Smooth muscle cell (in vitro differentiated cells): Measurements from ENCODE around the gene SLC27A6. TPM values are rescaled to one million over a fixed set of nuclear protein-coding genes. Genes with fewer than 3 reads are reported as not detected.
"Not testable (repeated sequence)": the region's sequence is repeated elsewhere in the genome, so short reads cannot be mapped to it uniquely, and the experiment has no call there.

ENCODE experiments used
- DNase-seq: peaks from one replicate; lab custom pipeline; 2025; ENCODE audit not compliant: unreplicated experiment; lab: John Stamatoyannopoulos, UW
- H2AFZ ChIP-seq: fragments of 200-600 bp; sonication (generic); 2 replicates; pipeline ENCODE4 v1.6.0; 2016; ENCODE audit warnings: antibody characterized with exemption, low read depth, mild to moderate bottlenecking
- H3F3A ChIP-seq: fragments of 200-600 bp; sonication (generic); 2 replicates; pipeline ENCODE4 v1.6.0; 2017; ENCODE audit warnings: antibody characterized with exemption, low read depth
- H3K27ac ChIP-seq: fragments of 200-600 bp; sonication (generic); 2 replicates; pipeline ENCODE4 v1.5.1; 2016; ENCODE audit warnings: low read depth, mild to moderate bottlenecking
- H3K27me3 ChIP-seq: fragments of 200-600 bp; sonication (generic); 2 replicates; pipeline ENCODE4 v1.6.1; 2016; ENCODE audit warnings: low read depth, mild to moderate bottlenecking
- H3K36me3 ChIP-seq: fragments of 200-600 bp; sonication (generic); 2 replicates; pipeline ENCODE4 v1.5.1; 2016; ENCODE audit warnings: low read depth
- H3K4me1 ChIP-seq: fragments of 200-600 bp; sonication (generic); 2 replicates; pipeline ENCODE4 v1.5.1; 2016; ENCODE audit warnings: low read depth
- H3K4me2 ChIP-seq: fragments of 200-600 bp; sonication (generic); 2 replicates; pipeline ENCODE4 v1.6.0; 2016; ENCODE audit warnings: mild to moderate bottlenecking
- H3K4me3 ChIP-seq: fragments of 200-600 bp; sonication (generic); 2 replicates; pipeline ENCODE4 v1.5.1; 2016; ENCODE audit warnings: mild to moderate bottlenecking
- H3K79me2 ChIP-seq: fragments of 200-600 bp; sonication (generic); 2 replicates; pipeline ENCODE4 v1.6.0; 2016; ENCODE audit warnings: low read depth, mild to moderate bottlenecking
- H3K9ac ChIP-seq: fragments of 200-600 bp; sonication (generic); 2 replicates; pipeline ENCODE4 v1.6.0; 2016; ENCODE audit warnings: low read depth
- H3K9me3 ChIP-seq: fragments of 200-600 bp; sonication (generic); replicated peaks from 2 replicates; pipeline ENCODE4 v1.5.1; 2016; ENCODE audit warnings: low read depth
- H4K20me1 ChIP-seq: fragments of 200-600 bp; sonication (generic); 2 replicates; pipeline ENCODE4 v1.6.0; 2016; ENCODE audit warnings: low read depth
- WGBS: methylation state at CpG from one replicate; pipeline ENCODE4 v1.1.7; 2016; ENCODE audit warnings: low lambda C conversion rate; 5-methylcytosine and 5-hydroxymethylcytosine counted together
- polyA plus RNA-seq: library from polyadenylated mRNA; unstranded; fragments of >200 nt; fragmentation: Nextera tagmentation; extraction: Ambion mirVana; gene quantifications from 2 replicates; pipeline ENCODE4 v1.2.1, GENCODE V29; 2016
- total RNA-seq: library from RNA; depleted of rRNA; stranded (reverse); fragments of >200 nt; gene quantifications from 2 replicates; pipeline ENCODE4 v1.2.3, GENCODE V29; 2014
- TF ChIP-seq, protein P1 (sequence below): fragments of 200-600 bp; sonication (generic); IDR thresholded peaks from 2 replicates; pipeline ENCODE4 v1.5.1; 2017; ENCODE audit warnings: borderline replicate concordance, mild to moderate bottlenecking, antibody characterized with exemption; ENCODE audit not compliant: insufficient read depth, poor library complexity, severe bottlenecking

SLC27A6 gene
- total and polyA plus RNA-seq, 2 experiments from 2014 or later = 0.49 to 2.4 TPM

DNA sequence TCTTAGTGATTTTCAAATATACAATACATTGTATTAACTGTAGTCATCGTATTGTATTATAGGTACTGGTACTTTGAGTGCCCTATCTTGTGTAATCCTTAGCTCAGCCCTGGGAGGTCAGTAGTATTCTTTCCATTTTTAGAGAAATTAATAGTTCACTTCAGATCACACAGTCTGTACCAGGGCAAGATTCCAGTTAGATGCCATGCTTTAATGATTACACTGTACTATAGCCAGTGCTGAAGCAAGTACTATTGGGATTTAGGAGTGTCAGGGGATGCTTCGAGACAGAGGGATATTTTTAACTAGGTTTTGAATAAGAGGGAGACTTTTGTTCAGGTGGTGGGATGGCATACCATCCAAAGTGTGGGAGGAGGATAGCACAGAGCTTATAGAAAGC is 41.0 kb upstream of the SLC27A6 start:
- no peak overlapping the region for H3K4me2 ChIP-seq
- no peaks in the 10 kb centered on the region for H3F3A ChIP-seq
- H3K27ac ChIP-seq = no peak overlapping the region
- H2AFZ ChIP-seq = no peak overlapping the region
- H3K4me3 ChIP-seq = no peak overlapping the region
- H3K9ac ChIP-seq = no peak overlapping the region
- no peaks in the 10 kb centered on the region for H4K20me1 ChIP-seq
- WGBS = 90% methylated on average over 2 of the region's 2 CpGs
- TF ChIP-seq, protein P1, sequence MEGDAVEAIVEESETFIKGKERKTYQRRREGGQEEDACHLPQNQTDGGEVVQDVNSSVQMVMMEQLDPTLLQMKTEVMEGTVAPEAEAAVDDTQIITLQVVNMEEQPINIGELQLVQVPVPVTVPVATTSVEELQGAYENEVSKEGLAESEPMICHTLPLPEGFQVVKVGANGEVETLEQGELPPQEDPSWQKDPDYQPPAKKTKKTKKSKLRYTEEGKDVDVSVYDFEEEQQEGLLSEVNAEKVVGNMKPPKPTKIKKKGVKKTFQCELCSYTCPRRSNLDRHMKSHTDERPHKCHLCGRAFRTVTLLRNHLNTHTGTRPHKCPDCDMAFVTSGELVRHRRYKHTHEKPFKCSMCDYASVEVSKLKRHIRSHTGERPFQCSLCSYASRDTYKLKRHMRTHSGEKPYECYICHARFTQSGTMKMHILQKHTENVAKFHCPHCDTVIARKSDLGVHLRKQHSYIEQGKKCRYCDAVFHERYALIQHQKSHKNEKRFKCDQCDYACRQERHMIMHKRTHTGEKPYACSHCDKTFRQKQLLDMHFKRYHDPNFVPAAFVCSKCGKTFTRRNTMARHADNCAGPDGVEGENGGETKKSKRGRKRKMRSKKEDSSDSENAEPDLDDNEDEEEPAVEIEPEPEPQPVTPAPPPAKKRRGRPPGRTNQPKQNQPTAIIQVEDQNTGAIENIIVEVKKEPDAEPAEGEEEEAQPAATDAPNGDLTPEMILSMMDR = no peak
- no peaks in the 10 kb centered on the region for H3K4me1 ChIP-seq
- DNase-seq = no peak
- no peaks in the 10 kb centered on the region for H3K36me3 ChIP-seq
- H3K27me3 ChIP-seq = no peaks in the 10 kb centered on the region
- H3K9me3 ChIP-seq = no peaks in the 10 kb centered on the region
- no peaks in the 10 kb centered on the region for H3K79me2 ChIP-seq

DNA sequence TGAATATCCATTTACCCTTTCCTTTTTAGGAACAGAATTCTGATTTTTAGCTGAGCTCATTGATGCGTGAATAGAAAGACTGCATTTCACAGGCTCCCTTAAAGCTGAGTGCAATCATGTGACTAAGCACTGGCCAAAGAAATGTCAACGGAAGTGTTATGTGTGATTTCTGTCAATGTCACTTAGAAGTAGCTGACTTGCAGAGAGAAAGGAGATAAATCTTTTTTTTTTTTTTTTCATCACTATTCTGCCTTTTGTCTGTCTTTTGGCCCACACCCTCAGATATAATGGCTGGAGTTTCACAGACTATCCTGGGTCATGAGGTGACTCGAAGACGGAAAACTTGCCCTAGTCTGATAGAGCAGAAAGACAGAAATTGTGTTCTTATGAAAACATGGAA is 39.3 kb upstream of the SLC27A6 start:
- H4K20me1 ChIP-seq = no peaks in the 10 kb centered on the region
- no peaks in the 10 kb centered on the region for H3K4me1 ChIP-seq
- no peaks in the 10 kb centered on the region for H3F3A ChIP-seq
- no peaks in the 10 kb centered on the region for H3K36me3 ChIP-seq
- H3K9ac ChIP-seq = no peak overlapping the region
- TF ChIP-seq, protein P1 = no peak
- no peak for DNase-seq
- no peaks in the 10 kb centered on the region for H3K9me3 ChIP-seq
- no peaks in the 10 kb centered on the region for H3K27me3 ChIP-seq
- H3K27ac ChIP-seq = no peak overlapping the region
- H3K4me2 ChIP-seq = no peak overlapping the region
- H3K4me3 ChIP-seq = no peak overlapping the region
- 70% methylated on average over 4 of the region's 4 CpGs for whole genome bisulfite sequencing
- H3K79me2 ChIP-seq = no peaks in the 10 kb centered on the region
- no peak overlapping the region for H2AFZ ChIP-seq

DNA sequence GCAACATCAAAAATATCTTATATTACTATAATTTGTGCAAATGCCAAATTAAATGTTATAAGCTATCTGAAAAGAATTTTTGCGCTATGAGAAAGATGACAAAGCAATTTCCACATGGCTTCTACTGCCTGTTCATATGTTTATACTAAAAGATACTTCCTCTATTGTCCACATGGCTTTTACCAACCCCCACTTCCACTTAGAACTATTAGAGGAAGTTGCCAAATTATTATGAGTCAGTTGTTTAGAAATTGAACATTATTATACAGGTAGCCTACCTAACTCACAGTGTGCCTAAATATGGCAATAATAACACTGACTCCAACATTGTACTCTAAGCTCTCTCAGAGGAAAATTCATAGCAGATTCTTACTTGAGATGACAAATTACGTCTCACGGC is 37.6 kb upstream of the SLC27A6 start:
- Histone ChIP-seq H3K79me2 (no peaks in the 10 kb centered on the region), H3K36me3 (no peaks in the 10 kb centered on the region), H3K4me1 (no peaks in the 10 kb centered on the region), H4K20me1 (no peaks in the 10 kb centered on the region), H3K27ac (no peak overlapping the region), H3K9ac (no peak overlapping the region), H3K4me2 (no peak overlapping the region), H2AFZ (no peak overlapping the region), H3F3A (no peaks in the 10 kb centered on the region), H3K9me3 (no peaks in the 10 kb centered on the region), H3K27me3 (no peaks in the 10 kb centered on the region), H3K4me3 (no peak overlapping the region)
- WGBS = 95% methylated on average over 3 of the region's 3 CpGs
- TF ChIP-seq, protein P1 = no peak
- no peak for DNase-seq

DNA sequence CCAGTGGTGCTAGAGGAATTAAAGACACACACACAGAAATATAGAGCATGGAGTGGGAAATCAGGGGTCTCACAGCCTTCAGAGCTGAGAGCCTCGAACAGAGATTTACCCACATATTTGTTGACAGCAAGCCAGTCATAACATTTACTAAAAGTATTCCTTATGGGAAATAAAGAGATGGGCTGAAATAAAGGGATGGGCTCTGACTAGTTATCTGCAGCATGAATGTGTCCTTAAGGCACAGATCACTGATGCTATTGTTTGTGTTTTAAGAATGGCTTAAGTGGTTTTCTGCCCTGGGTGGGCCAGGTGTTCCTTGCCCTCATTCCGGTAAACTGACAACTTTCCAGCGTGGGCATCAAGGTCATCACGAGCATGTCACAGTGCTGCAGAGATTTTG is 33.1 kb upstream of the SLC27A6 start:
- not testable (repeated sequence) for H3K36me3 ChIP-seq, H3F3A ChIP-seq, H3K4me3 ChIP-seq, H3K9me3 ChIP-seq, H3K4me1 ChIP-seq, H2AFZ ChIP-seq, H3K27me3 ChIP-seq, H3K4me2 ChIP-seq, H4K20me1 ChIP-seq, DNase-seq, H3K9ac ChIP-seq, H3K79me2 ChIP-seq, H3K27ac ChIP-seq
- WGBS = 91% methylated on average over 4 of the region's 4 CpGs

DNA sequence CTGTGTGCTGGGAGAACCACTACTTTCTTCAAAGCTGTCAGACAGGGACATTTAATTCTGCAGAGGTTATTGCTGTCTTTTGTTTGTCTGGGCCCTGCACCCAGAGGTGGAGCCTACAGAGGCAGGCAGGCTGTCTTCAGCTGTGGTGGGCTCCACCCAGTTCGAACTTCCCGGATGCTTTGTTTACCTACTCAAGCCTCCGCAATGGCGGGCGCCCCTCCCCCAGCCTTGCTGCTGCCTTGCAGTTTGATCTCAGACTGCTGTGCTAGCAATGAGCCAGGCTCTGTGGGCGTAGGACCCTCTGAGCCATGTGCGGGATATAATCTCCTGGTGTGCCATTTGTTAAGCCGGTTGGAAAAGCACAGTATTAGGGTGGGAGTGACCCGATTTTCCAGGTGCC is 22.2 kb upstream of the SLC27A6 start:
- not testable (repeated sequence) for H2AFZ ChIP-seq, H3K36me3 ChIP-seq, H3K27ac ChIP-seq, H3K27me3 ChIP-seq, H3K79me2 ChIP-seq, DNase-seq, H3K4me3 ChIP-seq, H3K4me1 ChIP-seq, H3K9ac ChIP-seq, H4K20me1 ChIP-seq, H3F3A ChIP-seq, H3K4me2 ChIP-seq, H3K9me3 ChIP-seq
- WGBS = 93% methylated on average over 9 of the region's 9 CpGs
